Measurements from ENCODE around the gene BACH2.

The BACH2 gene

DNA sequence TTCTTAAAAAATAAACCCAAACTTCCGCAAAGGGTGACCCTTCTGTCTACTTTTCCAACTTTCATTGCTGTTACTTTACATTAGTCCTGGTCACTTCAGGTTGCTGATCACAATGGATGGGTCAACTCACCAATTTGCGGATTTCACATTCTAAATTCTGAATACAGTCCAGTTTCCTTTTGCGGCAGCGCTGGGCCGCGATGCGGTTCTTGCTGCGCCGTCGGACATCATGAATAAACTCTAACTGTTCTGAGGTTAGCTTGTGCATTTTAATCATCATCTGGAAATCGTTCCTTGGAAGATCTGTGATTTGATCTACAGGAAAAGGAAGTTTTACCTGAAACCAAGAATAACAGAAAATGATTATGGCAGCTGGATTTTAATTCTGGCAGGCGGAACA lies 358.6 kb downstream of the BACH2 start:
- TF ChIP-seq, protein P1, sequence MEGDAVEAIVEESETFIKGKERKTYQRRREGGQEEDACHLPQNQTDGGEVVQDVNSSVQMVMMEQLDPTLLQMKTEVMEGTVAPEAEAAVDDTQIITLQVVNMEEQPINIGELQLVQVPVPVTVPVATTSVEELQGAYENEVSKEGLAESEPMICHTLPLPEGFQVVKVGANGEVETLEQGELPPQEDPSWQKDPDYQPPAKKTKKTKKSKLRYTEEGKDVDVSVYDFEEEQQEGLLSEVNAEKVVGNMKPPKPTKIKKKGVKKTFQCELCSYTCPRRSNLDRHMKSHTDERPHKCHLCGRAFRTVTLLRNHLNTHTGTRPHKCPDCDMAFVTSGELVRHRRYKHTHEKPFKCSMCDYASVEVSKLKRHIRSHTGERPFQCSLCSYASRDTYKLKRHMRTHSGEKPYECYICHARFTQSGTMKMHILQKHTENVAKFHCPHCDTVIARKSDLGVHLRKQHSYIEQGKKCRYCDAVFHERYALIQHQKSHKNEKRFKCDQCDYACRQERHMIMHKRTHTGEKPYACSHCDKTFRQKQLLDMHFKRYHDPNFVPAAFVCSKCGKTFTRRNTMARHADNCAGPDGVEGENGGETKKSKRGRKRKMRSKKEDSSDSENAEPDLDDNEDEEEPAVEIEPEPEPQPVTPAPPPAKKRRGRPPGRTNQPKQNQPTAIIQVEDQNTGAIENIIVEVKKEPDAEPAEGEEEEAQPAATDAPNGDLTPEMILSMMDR (IDR thresholded peaks at IDR 0.05; ENCODE audit: low read depth, low read length), result no peak

DNA sequence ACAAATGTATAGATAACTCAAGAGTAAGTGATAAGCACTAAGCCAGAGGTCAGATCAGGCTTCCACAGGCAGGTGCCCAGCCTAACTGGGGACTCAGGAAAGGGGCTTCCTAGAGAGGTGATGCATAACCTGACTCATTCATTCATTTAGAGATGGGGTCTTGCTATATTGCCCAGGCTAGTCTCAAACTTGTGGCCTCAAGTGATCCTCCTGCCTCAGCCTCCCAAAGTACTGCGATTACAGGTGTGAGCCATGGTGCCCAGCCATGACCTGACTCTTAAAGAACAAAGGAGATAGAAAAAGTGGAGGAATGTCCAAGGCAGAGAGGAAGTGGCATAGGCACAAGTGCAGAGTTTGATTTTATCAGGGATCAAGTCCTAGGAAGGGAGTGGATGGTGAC lies 360.5 kb downstream of the BACH2 start:
- TF ChIP-seq, protein P1 (IDR thresholded peaks at IDR 0.05; ENCODE audit: low read depth, low read length), result no peak
- DNase-seq (ENCODE audit: extremely low read depth, low read depth), result no peak

More for the DNA sequence above, 358.6 kb downstream of the BACH2 start:
- DNase-seq (ENCODE audit: extremely low read depth, low read depth), result no peak

DNA sequence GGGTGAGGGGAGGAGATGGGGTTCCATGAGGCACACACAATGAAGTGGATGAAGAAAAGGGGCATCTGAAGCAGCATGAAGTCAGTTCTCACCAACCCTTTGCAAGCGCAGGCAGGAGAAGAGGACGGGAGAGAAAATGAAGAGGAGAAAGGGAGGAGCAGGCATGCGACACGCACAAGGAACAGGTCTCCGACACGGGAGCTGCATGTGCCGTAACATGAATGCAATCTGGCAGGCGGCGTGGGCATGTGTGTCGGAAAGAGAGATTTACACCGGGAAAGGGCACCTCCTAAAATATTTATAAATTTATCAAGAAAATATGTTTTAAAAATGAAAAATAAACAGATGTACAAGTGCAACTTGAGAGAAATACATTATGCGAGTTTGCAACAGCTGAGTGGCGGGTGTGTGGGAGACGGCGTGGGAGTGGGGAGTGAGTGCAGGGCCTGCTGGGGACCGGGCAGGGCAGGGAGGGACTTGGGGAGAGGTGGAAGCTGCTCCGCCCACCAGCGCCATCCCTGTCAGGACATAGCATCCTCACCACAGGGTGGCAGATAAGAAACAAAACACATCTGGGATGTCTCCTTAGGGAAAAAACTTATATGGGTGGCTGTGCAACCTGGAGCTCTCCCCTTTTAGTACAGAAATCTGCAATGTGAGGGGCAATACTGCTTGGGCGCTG lies 361.8 kb downstream of the BACH2 start:
- TF ChIP-seq, protein P1 (IDR thresholded peaks at IDR 0.05; ENCODE audit: low read depth, low read length), result no peak

DNA sequence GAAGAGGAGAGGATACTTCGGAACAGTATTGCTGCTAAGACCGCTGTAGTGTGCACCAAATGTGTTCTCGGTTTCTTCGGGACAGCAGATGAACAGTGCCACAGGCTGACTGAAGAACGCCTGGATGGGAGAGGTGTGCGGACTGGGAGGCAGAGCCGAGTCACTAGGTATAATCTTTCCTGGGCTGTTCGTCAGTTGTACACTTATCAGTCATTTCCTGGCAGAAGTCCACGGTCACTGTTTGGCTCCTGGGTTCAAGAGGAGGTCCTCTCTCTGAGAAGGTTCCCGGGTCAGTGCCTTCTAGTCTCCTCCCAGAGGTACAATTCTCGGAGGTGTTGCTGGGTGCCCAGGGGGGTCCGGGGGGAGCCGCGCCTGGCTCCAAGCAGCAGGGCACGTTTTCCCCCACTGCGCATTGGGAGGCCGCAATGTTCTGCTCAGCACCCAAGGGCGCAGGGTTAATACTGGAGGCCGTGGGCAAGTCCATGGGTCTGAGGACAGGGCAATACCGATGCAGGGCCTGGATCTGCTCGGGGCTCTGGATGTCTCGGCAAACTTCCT lies 364.3 kb downstream of the BACH2 start:
- no peak for DNase-seq (ENCODE audit: extremely low read depth, low read depth)
- TF ChIP-seq, protein P1 (IDR thresholded peaks at IDR 0.05; ENCODE audit: low read depth, low read length), result no peak

More for the DNA sequence above, 361.8 kb downstream of the BACH2 start:
- DNase-seq (ENCODE audit: extremely low read depth, low read depth), result no peak

DNA sequence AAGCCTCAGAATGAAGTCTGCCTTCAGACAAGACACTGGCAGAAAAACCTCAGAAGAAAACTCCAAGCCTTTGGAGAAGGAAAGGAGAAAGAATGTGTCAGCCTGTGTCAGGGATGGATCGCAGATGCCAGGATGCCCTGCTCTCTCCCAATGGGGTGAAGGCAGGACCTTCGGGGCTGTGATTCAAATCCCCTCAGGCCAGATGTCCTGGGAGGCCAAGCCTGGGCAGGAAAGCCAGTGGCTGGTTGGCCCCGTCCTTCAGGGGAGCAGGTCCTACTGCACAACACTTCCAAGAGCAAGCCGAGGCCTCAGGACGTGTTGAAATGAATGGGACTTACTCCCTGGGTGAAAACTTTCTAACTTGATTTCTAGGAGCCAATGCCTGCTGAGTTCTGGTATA lies 365.9 kb downstream of the BACH2 start:
- DNase-seq (ENCODE audit: extremely low read depth, low read depth), result no peak
- TF ChIP-seq, protein P1 (IDR thresholded peaks at IDR 0.05; ENCODE audit: low read depth, low read length), result no peak

DNA sequence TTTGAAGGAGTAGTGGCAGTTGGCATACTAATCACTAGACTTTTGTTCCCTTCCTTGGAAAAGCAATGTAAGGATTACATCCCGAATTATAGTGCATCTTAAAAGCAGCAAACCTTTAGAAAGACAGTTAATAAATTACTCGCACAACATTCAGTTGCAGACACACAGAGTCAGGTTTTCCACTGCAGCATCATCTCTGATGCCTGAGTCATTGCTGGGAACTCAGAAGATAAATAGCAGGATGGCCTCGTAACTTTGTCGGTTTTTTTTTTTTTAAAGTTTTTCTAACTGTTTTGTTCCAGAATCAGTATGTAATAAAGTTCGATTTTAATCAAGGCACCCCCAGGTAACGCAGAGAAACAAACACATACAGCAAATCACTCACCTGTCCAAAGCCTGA lies 368.0 kb downstream of the BACH2 start:
- TF ChIP-seq, protein P1 (IDR thresholded peaks at IDR 0.05; ENCODE audit: low read depth, low read length), result no peak

DNA sequence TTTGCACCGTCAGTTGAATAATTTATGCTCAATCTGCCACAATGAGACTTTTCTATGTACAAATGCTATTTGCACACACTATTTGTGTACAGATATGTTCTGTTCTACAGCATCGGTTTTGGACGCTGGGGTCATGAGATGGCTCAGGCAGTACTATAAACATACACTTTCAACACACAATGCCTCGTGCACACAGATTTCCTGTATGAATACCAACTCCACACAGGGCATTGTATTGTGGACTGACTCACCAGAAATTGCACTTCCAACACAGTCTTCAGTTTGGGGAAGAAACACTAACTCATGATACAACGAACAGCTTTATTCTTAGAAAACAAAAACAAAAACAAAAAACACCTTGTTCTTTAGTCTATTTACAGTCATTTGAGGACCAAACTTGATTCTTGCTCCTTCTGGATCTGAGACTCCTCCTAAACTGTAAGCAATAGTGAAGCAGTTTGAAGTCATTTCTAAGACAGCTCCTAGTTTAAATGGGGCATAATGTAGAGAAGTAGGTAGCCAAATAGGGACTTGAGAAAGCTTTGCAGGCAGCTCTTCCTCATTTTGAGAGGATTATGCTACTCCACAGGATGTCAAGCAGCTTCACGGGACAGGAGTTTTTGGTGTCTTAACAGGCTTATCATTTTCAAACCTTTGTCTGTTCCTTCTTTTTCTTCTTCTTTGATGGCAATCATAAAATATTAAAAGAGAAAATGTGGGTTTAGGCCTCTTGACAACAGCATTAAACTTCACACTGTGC lies 368.7 kb downstream of the BACH2 start:
- DNase-seq (ENCODE audit: extremely low read depth, low read depth), result no peak

More for the DNA sequence above, 368.0 kb downstream of the BACH2 start:
- DNase-seq (ENCODE audit: extremely low read depth, low read depth), result no peak

More for the DNA sequence above, 368.7 kb downstream of the BACH2 start:
- TF ChIP-seq, protein P1 (IDR thresholded peaks at IDR 0.05; ENCODE audit: low read depth, low read length), result no peak
